Fibroblast of villous mesenchyme (primary cell): ENCODE results near the gene NPIPB9. TPM values are rescaled to one million over a fixed set of nuclear protein-coding genes. Genes with fewer than 3 reads are reported as not detected.
A peak's percentile ranks its signal among the peaks of the same experiment; 100 is the strongest.
"Not testable (repeated sequence)": the region's sequence is repeated elsewhere in the genome, so short reads cannot be mapped to it uniquely, and the experiment has no call there.

ENCODE experiments used
- DNase-seq: peaks from one replicate; pipeline ENCODE4 v3.0.0-alpha.2; 2010; ENCODE audit warnings: low read depth
- H3K4me3 ChIP-seq: 2 replicates; pipeline ENCODE4 v1.5.1; 2011; ENCODE audit warnings: low read depth, mild to moderate bottlenecking, low read length
- total RNA-seq: library from RNA; depleted of rRNA; stranded (reverse); fragments of >200 nt; gene quantifications from 2 replicates; pipeline ENCODE4 v1.2.3, GENCODE V29; 2012

Gene NPIPB9
- 3.9 TPM in 2 replicates for total RNA-seq

DNA sequence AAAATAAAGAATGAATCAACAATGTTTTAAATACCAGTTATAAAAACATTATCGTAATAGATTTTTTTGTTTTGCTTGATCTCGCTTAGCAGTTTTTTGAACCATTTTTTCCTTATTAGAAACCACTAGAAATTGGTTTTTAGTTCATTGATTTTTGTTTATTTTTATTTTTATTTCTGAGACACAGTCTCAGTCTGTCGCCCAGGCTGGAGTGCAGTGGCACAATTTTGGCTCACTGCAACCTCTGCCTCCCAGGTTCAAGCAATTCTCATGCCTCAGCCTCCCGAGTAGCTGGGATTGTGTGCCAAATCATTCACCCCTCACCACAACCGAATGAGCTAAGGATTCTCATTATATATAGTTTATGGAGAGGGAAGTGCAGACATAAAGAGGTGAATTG lies at the start of gene NPIPB9:
TSS of gene NPIPB9 (plus strand) at position 301 of the 400 bp plus-strand sequence.
- H3K4me3 ChIP-seq, DNase-seq: not testable (repeated sequence)

DNA sequence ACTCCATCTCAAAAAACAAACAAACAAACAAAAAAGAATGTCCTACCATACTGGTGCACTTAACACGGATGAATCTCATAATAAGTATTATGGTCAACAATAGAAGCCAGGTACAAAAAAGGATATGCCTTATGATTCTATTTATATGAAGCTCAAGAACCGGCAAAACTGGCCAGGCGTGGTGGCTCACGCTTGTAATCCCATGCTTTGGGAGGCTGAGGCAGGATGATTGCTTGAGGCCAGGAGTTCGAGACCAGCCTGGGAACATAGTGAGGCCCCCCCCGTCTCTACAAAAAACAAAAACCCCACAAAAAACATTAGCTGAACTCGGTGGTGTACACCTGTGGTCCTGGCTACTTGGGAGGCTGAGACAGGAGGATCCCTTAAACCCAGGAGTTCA lies 47.3 kb upstream of the NPIPB9 start:
- DNase-seq: not testable (repeated sequence)

DNA sequence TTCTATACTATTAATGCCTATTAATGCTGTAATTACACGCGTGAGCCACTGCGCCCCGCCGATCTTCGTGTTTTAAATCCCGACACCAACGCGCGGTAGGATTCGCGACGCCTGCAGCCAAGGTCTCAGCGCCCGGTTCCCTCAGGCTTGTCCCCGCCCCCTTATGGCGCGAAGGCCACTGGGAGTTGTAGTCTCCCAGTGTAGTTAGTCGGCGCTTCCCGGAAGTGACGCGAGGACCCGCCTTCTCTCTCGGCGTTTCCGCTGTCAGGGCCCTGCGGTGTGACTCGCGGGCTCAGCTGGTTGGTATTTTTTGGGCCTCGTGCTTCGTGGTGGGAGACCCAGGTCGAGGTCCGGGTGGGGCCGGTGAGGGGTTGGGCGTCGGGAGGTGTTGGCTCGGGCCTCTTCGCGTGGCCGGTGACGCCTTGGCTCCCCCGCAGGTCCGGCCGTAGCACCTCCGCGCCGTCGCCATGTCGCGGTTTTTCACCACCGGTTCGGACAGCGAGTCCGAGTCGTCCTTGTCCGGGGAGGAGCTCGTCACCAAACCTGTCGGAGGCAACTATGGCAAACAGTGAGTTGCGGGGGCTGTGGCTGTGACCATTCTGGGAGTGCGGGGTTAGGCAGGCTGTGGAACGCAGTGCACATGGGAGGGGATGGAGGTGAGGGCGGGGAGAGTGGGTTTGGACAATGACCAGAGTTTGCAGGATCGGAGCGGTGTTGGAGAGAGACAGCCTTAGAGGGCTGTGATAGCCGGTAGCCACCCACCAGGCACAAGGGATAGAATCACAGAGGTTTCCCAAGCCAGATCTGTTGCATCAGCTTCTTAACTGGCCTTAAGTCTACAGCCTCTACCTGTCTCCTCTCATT lies 40.1 kb upstream of the NPIPB9 start, which contains the start of gene EIF3C:
TSS of gene EIF3C (plus strand) at position 245 of the 864 bp plus-strand sequence. CDS start at position 468, 223 bp downstream.
- DNase-seq: not testable (repeated sequence)
- peak within 1 kb of the TSS; percentile 32 for H3K4me3 ChIP-seq

More for the DNA sequence above, 47.3 kb upstream of the NPIPB9 start:
- H3K4me3 ChIP-seq: not testable (repeated sequence)

DNA sequence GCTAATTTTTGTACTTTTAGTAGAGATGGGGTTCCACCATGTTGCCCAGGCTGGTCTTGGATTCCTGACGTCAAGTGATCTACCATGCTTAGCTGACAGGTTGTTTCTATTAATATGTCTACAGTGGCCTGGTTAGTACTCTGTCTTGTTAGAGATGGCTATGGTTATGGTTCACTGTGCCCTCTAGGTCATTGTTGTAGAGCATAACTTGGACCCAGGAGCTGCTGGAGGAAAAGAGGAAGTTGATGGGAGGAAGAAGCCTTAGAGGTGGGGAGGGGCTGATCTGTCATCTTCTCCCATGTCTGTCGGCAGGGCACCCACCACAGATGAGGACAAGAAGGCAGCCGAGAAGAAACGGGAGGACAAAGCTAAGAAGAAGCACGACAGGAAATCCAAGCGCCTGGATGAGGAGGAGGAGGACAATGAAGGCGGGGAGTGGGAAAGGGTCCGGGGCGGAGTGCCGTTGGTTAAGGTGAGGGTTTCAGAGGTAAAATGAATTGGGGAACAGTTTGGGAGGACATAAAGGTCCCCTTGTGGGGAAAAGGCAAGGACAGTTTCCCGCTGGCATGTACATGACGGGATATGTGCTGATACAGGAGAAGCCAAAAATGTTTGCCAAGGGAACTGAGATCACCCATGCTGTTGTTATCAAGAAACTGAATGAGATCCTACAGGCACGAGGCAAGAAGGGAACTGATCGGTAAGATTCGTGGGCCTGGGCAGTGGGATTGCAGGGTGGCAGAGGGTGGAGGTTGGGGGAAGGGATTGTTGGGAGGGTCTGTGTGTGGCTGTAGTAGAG lies 28.5 kb upstream of the NPIPB9 start:
- H3K4me3 ChIP-seq, DNase-seq: not testable (repeated sequence)

DNA sequence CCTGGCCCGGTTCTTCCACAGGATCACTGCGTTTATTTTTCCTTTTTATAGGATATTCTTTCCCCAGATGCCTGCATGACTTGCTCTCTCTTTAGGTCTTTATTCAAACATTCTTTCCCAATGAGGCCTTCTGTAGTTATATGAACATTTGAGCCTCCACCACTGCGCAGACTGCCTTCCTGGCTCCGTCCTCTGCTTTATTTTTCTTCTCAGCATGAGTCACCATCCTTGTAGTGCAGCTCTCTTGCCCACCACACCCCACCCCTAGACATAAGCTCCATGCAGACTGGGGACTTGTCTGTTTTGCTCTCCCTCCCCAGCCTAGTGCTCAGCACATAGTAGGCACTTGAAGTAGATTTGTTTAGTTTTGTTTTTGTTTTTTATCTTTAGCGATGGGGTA lies 20.3 kb upstream of the NPIPB9 start:
- not testable (repeated sequence) for DNase-seq, H3K4me3 ChIP-seq

DNA sequence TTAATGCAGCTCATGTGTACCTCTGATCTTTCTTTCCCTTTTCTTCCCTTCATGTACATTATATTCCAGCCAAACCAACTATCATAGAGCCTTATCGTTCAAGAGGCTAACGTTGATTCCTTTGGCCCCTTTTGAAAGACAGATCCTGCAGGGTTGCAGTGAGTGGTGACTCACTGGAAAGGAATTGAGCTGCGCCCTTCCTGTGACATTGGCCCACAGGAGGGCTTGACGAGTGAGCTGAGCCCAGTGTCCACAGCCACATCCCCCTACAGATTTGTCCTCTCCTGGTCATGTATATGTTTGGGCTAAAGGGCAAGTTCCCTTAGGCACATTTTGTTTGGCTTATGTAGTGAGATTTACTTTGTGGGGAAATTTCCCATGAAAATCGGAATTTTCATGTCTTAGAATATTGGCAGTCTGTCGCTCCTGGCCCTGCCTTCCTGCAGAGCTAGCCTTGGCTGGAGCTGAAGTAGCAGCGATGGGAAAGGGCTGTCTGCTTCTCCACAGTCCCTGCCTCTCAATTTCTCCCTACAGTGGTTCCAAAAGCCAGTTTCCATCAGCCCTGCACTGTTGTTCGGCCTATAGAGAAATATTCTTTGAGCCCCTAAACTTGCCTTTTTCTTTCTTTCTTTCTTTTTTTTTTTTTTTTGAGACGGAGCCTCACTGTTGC lies 19.0 kb upstream of the NPIPB9 start:
- not testable (repeated sequence) for DNase-seq

DNA sequence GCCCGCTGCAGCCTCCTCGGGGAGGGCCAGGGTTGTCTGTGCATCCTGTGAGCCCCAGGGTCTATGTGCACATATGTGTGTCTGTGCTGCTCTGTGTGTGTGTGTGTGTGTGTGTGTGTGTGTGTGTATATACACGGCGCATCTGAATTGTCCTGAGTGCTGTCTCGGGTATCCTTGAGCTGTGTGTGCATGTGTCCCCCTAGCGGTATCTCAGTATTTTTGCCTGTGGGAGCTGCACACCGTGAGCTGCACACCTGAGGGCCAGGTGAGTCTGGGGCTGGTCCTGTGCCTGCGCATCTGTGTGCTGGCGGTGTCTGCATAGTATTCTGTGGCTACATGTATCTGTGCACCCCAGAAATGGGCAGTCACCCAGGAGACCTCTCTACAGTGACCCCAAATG lies 11.8 kb upstream of the NPIPB9 start:
- DNase-seq, H3K4me3 ChIP-seq: not testable (repeated sequence)

More for the DNA sequence above, 19.0 kb upstream of the NPIPB9 start:
- not testable (repeated sequence) for H3K4me3 ChIP-seq

DNA sequence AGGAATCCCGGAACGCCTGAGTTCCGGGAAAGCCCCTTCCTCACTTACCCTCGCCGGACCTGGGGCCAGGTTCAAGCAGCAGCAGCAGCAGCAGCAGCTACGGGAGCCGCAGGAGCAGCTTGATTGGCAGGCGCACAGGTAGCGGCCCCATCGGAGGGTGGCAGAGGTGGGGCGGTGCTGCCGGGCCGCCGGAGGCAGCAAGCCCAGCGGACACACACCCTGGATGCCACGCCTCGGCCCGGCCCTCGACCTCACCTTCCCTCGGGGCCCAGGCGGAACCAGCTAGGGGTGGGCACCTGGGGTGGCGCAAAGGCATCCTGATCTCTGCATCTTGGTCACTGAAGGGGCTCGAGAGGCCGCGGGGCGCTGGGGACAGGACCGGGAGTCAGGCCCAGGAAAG lies 11.0 kb upstream of the NPIPB9 start:
- not testable (repeated sequence) for DNase-seq, H3K4me3 ChIP-seq

DNA sequence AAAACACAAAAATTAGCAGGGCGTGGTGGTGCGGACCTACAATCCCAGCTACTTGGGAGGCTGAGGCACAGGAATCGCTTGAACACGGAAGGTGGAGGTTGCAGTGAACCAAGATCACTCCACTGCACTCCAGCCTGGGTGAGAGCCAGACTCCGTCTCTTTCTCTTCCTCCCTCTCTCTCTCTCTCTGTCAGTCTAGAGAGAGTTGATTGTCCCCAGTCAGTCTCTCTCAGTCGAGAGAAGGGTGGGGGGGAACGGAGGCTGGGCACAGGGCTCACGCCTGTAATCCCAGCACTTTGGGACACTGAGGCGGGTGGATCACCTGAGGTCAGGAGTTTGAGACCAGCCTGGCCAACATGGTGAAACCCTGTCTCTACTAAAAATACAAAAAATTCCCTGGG lies 10.3 kb upstream of the NPIPB9 start:
- H3K4me3 ChIP-seq, DNase-seq: not testable (repeated sequence)

DNA sequence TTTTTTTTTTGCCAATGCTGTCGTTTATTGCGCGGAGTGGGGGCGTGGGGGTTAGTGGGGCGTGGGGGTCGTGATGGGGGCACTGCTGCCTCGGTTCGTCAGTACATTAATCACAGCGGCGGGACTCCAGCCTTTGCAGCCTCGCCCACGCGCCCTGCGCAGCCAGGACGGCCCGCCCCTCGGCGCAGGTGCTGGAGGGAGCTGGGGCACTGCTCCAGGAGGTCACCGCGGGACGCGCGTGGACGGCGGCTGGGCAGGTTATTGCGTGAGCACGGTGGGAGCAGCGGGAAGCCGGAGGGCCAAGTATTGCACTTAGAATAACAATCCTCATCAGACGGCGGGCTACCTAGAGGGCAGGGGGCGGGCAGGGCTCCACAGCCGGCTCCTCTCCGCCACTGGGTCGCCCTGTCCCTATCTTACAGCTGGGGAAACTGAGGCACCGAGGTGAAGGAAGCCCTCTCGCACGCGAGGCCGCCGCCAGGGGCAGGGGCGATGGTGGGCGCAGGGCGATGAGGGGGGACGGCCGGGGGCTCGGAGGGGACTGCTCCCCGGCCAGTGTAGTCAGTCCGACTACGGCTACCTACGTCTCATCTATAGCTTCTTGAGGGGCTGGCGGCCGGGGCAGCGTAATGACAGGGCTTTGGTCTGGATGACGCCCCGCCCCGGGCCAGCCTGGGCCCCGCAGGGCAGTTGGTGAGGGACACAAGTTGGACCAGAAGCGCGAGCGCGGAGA lies 4.8 kb upstream of the NPIPB9 start:
- H3K4me3 ChIP-seq, DNase-seq: not testable (repeated sequence)

DNA sequence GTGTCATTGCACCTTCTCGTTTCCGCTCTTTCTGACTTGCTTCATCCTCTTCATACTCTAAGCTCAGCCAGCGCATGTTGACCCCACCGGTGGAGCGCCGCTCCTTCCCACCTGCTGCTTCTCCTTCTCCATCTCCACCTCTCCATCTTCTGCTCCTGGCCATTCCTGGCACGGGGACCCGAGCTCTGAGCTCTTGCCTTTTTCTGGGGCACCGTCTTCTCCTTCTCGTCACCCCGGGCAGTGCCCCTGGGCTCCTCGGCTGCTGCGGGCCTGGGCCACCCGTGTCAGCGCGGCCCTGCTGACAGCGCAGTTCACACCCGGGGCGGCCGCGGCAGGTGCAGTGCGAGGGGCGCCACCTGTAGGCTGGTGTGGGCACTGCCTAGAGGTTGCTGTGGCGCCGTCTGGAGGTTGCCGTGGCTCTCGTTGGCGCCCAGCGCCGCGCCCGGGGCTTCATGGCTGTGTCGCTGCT lies 1.6 kb upstream of the NPIPB9 start:
- DNase-seq, H3K4me3 ChIP-seq: not testable (repeated sequence)

DNA sequence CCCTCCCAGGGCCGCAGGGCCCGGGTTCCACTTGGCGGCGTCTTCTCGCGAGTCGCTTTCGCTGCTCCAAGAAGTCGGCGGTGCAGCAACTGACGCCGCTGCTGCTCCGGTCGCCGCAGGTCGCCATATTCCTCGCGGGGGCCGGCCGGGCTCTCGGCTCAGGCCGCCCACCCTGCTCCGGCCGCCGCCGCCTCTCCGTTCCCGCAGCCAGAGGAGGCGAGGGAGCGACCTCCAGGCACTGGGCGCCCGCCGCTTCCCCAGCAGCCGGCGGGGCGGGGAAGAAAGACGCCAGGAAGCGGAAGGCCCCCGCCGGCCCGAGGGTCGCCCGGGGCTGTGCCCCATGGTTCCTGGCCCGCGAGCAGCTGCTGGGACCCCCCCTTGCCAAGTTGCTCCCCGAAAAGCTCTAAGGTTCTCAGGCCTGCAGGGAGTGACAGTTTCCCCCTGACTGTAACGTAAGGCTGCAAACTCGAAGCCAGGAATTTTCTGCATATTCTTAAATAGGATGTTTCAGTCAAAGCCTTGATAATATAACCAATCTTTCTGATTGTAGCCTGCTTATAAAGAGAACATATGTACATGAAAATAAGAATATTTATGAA lies 1.0 kb upstream of the NPIPB9 start:
- not testable (repeated sequence) for H3K4me3 ChIP-seq, DNase-seq

DNA sequence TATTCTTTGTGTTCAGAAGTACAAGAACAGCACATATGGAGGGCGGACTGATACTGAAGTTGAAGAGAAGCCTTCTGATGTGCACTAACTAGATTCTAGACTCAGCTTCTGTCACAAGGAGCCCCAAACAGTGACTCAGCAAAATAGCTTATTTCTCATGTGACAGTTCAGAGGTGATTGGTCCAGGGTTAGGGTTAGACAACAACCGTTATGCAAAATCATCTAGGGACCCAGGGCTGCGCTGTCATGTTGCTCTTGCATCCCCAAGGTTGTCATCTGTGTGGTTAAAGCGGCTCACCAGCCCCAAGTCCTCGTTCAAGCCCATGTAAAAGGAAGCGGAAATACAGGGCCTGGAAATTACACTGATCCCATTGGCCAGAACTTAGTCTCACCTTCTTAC lies 30.1 kb downstream of the NPIPB9 start:
- H3K4me3 ChIP-seq, DNase-seq: not testable (repeated sequence)

DNA sequence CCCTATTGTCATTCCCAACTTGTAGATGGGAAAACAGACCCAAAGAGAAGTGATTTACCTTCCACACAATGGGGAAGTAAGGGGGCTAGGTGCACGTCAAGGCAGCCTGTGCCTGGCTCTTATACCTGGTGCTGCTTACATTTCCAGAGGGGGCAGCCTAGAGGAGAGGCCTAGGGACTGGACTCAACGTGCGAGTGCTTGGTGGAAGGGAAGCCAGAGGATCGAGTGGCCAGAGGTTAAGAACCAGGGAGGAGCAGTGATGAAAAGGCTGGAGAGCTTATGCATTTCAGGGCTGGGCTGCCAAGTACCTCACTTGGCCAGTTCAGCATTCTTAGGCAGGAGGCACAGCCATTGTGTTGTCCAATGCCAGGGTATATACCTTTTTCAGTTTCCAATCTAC lies 30.8 kb downstream of the NPIPB9 start:
- not testable (repeated sequence) for H3K4me3 ChIP-seq, DNase-seq
